ENCODE data around the gene ADAM19. TPM values are rescaled to one million over a fixed set of nuclear protein-coding genes. Genes with fewer than 3 reads are reported as not detected.
A peak's percentile ranks its signal among the peaks of the same experiment; 100 is the strongest.

ADAM19 gene
- total RNA-seq, 2 donors from 2014 or later, result 71.2 to 145 TPM

DNA sequence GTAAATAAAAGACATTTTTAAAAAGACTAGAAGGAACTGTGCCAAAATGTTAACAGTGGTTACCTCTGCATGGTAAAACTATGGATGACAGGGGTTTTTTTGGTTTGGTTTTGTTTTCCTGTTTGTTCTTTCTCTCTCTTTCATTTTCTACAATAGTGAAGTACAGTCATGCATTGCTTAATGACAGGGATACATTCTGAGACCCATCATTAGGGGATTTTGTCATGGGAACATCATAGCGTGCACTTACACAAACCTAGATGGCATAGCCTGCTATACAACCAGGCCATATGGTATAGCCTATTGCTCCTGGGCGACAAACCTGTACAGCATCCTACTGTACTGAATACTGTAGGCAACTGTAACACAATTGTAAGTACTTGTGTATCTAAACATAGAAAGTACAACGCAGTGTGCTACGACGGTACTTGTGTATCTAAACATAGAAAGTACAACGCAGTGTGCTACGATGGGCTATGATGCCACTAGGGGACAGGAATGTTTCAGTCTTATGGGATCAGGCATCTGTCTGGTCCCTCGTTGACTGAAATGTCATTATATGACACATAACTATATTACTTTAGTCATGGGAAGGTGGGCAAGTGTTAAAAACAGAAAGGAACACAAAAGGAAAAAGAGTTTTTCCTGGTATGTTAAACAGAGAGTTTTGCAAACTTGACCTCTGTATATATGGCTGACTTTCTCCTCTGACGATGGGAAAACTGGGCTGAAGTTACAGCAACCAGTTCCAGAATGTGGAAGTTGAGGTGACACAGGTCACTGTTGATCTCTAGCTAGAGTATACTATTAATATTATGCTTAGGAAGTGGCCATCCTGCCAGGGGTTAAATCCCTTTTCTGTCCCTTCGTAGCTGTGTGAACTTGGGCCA, 7.4 kb upstream of the ADAM19 start:
- ATAC-seq (replicated peaks), result peak; percentile 93
- Mint-ChIP-seq H3K9me3 (peaks cover 4% of the 10 kb centered on the region), H3K27ac (peak overlapping the region; percentile 83), H3K27me3 (no peaks in the 10 kb centered on the region), H3K4me1 (peaks cover 43% of the 10 kb centered on the region), H3K36me3 (ENCODE audit: low read depth) (peaks cover 5% of the 10 kb centered on the region), H3K4me3 (peak overlapping the region; percentile 64)

DNA sequence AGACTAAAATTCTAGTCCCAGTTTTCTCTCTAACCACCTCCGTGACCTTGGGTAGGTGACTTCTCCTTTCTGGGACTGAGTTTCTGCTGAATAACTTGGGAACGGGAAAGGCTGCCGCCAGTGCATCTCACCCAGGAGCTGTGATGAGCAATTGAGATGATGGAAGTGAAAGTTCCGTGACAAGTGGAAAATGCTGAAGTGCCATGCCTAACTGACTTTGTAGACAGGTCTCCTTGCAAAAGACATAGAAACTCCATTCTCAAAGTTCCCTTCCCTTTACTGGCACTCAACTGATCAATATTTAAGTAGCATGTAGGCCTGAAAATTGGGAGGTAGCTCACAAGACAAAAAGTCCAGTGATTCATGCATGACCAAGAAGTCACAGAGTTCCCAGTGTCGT, 6.3 kb upstream of the ADAM19 start:
- ATAC-seq (replicated peaks), result peak; percentile 7
- peaks cover 43% of the 10 kb centered on the region for H3K4me1 Mint-ChIP-seq
- H3K9me3 Mint-ChIP-seq, result peaks cover 4% of the 10 kb centered on the region
- H3K27ac Mint-ChIP-seq, result peak overlapping the region; percentile 86
- H3K4me3 Mint-ChIP-seq, result peak overlapping the region; percentile 64
- H3K27me3 Mint-ChIP-seq, result no peaks in the 10 kb centered on the region
- H3K36me3 Mint-ChIP-seq (ENCODE audit: low read depth), result peaks cover 5% of the 10 kb centered on the region

DNA sequence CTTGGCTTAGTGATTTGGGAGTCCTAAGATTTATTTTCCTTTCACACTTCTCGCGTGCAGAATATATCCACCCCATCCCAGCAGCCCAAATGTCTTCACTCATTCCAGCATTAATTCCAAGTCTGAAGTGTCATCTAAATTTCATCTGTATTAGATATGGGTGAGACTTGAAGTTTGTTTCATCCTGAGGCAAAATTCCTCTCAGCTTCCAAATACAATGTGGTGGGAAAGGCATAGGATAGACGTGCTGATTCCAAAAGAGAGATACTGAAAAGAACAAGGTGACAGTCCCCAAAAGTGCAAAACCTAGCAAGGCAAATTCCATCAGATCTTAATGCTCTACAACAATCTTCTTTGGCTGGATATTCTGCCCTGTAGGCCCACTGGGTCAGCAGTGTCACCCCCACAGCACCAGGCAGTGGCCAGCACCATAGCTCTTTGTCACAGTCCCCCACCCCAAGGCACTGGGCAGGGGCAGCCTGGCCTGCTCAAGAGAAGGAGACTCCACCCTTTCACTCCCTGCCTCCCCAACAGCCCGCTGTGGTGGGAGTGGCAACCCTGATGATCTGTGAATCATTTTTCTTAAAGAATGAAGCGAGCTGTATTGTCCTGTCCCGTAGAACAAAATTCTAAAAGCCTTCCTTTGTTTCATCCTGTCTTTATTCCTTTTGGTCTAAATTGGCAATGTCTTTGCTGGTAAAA, 2.7 kb upstream of the ADAM19 start:
- Mint-ChIP-seq H3K27ac (no peak overlapping the region), H3K4me3 (no peak overlapping the region), H3K36me3 (ENCODE audit: low read depth) (peaks cover 22% of the 10 kb centered on the region), H3K27me3 (no peaks in the 10 kb centered on the region), H3K4me1 (peaks cover 36% of the 10 kb centered on the region), H3K9me3 (no peaks in the 10 kb centered on the region)
- ATAC-seq (replicated peaks), result no peak

DNA sequence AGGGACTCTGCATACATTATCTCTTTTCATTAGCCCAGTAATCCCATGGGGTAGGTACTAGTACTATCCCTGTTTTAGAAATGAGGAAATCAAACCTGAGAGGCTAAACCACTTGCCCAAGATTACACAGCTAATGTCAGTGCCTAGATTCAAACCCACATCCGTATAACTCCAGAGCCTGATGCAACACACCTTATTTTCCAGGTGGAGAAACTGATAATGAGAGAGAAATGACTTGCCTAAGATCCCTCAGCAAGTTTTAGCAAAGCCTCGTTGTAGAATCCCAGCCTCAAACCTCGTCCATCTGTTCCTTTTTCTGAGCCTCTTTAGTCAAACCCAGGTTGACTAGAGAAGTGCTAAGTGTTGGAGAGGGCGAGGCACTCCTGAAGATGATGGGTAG, 1.1 kb upstream of the ADAM19 start:
- Mint-ChIP-seq H3K4me1 (peaks cover 27% of the 10 kb centered on the region), H3K36me3 (ENCODE audit: low read depth) (peaks cover 32% of the 10 kb centered on the region), H3K27ac (no peak overlapping the region), H3K27me3 (no peaks in the 10 kb centered on the region), H3K9me3 (no peaks in the 10 kb centered on the region), H3K4me3 (peak overlapping the region; percentile 80)
- no peak for ATAC-seq (replicated peaks)

DNA sequence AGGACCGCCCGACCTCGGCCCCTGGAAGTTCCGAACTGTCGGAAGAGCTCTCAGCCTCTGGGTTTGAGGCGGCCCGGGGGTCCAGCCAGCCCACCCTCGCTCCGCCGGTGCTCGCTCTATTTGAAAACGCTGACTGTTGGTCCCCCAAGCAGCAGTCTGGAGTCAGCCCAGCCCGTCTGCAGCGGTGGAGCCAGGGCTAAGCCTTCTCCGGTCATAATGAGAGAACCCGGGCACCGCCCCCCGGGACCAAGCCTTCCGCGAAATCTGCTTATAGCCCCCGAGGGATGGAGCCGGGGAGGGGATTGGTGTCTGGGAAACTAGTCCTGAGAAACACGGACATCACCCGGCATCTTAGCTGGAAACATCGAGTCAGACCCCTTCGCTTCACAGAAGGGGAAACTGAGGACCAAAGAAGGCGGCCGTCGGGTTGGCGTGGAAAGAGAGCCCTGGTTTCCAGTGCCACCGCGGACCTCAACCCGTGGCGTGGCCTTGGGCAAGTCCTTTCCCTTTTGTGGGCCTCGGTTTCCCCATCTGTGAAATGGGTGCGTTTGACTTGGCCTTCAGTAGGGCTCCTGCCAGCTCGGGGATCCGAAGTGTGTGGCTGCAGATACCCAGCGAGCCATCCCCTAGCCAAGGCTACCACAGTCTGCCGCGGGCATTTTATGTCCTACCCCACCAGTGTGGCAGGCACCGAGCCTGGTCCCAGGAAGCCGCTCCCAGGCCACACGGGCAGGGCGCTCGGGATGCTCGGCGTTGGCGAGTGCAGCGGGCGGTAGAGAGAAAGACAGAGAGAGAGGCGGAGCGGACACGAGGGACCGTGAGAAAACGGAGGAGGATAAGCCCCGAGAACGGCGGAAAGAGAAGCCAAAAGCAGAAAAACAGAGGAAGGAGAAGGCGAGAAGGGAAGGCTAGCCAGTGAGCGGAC, 857 bp downstream of the ADAM19 start:
- H3K4me1 Mint-ChIP-seq, result peaks cover 32% of the 10 kb centered on the region
- peak overlapping the region; percentile 80 for H3K4me3 Mint-ChIP-seq
- no peaks in the 10 kb centered on the region for H3K9me3 Mint-ChIP-seq

DNA sequence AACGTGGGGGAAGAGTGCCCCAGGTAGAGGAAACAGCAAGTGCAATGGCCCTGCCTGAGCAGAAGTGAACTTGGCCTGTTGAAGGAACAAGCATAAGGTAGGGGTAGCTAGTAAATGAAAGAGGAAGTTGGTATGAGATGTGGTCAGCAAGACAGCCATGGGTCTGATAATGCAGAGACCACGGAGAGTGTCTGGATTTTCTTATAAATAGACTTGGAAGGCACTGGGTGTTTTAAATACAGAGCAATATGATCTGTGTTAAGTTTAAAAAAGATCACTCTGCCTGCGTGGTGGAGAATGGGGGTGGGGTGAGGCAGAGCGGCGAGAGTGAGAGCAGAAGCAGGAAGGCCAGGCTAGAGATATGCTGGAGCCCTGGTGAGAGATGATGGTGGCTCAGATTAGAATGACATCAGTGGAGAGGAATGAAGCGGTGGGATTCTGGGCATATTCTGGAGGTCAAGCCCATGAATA, 4.2 kb downstream of the ADAM19 start:
- Mint-ChIP-seq H3K4me1 (peaks cover 45% of the 10 kb centered on the region), H3K4me3 (peak overlapping the region; percentile 80), H3K9me3 (no peaks in the 10 kb centered on the region), H3K27me3 (no peaks in the 10 kb centered on the region), H3K36me3 (ENCODE audit: low read depth) (peaks cover 84% of the 10 kb centered on the region), H3K27ac (peak overlapping the region; percentile 42)
- ATAC-seq (replicated peaks), result peak; percentile 40

More for the DNA sequence above, 857 bp downstream of the ADAM19 start:
- peak; percentile 22 for ATAC-seq (replicated peaks)
- H3K27me3 Mint-ChIP-seq, result no peaks in the 10 kb centered on the region
- peak overlapping the region; percentile 94 for H3K27ac Mint-ChIP-seq
- peaks cover 51% of the 10 kb centered on the region for H3K36me3 Mint-ChIP-seq (ENCODE audit: low read depth)

DNA sequence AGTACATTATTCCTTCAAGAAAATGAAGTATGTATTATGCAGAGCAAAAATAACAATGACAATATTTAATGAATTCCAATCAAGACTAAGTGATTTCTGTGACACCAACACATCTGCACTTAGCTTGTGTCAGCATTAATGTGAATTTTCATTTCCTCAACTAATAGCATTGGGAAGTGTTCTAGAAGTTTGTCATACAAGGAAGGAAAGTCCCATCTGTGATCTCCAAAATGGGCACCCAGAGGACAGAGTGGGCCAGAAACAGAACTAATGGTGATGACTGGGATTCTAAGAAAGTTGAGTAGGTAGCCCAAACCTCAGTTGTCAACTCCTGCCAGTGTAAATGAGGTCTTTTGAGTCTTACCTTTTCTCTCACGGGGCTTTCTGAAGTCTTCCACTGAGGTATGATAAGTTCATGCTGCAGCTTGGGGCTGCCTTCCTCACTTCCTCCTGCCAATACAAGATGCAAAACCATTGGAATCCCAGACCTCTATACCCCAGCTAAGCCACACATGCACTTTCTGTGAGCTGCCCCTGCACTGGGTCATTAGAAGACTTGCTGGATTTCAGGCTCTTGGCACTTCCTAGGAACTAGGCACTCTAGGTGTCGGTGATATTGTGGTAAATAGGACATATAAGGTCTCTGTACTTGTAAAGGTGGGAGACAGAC, 4.9 kb downstream of the ADAM19 start:
- Mint-ChIP-seq H3K4me3 (peak overlapping the region; percentile 80), H3K4me1 (peaks cover 45% of the 10 kb centered on the region), H3K9me3 (no peaks in the 10 kb centered on the region), H3K27me3 (no peaks in the 10 kb centered on the region), H3K27ac (peak overlapping the region; percentile 42), H3K36me3 (ENCODE audit: low read depth) (peaks cover 87% of the 10 kb centered on the region)
- peak; percentile 45 for ATAC-seq (replicated peaks)

DNA sequence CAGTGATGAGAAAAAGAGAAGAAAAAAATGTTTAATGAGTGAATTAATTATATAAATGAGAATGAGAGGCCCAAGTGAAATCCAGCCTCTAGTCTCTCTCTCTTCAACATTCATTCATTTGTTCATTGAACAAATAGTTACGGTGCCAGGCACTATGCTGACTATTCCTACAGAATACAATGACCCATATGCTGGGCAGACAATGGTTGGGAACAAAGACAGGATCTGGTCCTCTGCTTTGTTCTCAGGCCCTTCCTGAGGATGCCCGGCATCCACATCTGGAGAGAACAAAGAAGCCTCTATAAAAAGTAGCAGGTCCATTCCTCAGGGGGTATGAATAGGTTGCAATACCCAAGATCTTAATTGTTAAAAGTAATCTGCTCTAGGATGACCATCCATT, 6.9 kb downstream of the ADAM19 start:
- peaks cover 93% of the 10 kb centered on the region for H3K36me3 Mint-ChIP-seq (ENCODE audit: low read depth)
- H3K9me3 Mint-ChIP-seq, result no peaks in the 10 kb centered on the region
- H3K27ac Mint-ChIP-seq, result no peak overlapping the region

DNA sequence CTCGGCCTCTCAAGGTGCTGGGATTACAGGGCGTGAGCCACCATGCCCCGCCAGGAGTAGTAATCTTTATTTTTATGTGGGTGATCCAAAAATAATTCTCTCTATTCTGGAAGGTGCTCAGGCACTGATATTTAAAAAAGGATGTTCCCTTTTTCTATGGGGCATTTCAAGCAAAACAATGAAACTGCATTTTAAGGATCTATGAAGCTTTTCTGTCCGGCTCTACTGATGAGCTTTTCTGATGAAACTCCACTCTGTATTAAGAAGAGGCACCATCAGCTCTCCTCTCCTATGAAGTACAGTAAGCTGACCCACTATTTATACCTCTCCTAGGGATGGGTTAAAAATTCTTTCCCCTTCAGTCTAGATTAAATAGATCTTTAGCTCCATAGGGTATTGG, 7.4 kb downstream of the ADAM19 start:
- H3K9me3 Mint-ChIP-seq, result no peaks in the 10 kb centered on the region
- ATAC-seq (replicated peaks), result no peak
- H3K27me3 Mint-ChIP-seq, result no peaks in the 10 kb centered on the region
- peak overlapping the region; percentile 26 for H3K27ac Mint-ChIP-seq
- H3K4me3 Mint-ChIP-seq, result peak overlapping the region; percentile 80
- H3K4me1 Mint-ChIP-seq, result peaks cover 58% of the 10 kb centered on the region
- H3K36me3 Mint-ChIP-seq (ENCODE audit: low read depth), result peaks cover 95% of the 10 kb centered on the region

More for the DNA sequence above, 6.9 kb downstream of the ADAM19 start:
- ATAC-seq (replicated peaks), result no peak
- H3K27me3 Mint-ChIP-seq, result no peaks in the 10 kb centered on the region
- H3K4me3 Mint-ChIP-seq, result peak overlapping the region; percentile 80
- H3K4me1 Mint-ChIP-seq, result peaks cover 53% of the 10 kb centered on the region

DNA sequence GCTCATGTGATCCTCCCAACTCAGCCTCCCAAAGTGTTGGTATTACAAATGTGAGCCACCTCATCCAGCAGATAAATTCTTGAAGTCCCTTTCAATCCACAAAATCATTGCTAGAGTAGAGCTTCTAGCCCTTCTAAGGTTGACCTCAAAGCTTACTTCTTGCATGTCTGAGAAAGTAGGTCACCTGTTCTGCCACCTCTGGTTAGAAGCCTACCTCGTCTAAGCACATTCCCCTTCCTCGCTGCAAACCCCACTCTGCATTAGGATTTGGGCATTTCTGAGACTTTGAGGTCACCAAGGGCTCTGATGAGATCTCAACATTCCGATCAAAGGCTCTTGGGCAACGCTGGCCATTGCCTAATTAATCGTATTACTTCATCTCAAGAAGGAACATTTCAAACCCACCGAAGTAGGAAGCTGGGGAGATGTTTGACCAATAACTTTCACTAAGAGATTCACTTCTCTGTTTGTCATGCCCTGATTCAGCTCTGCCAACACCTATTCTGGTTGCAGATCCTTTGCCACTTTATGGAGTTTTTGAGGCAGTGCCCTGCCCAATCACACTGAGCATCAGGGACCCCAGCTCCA, 8.6 kb downstream of the ADAM19 start:
- peak; percentile 26 for ATAC-seq (replicated peaks)
- Mint-ChIP-seq H3K27me3 (no peaks in the 10 kb centered on the region), H3K4me1 (peaks cover 66% of the 10 kb centered on the region), H3K36me3 (ENCODE audit: low read depth) (peaks cover 96% of the 10 kb centered on the region), H3K27ac (peak overlapping the region; percentile 26), H3K9me3 (no peaks in the 10 kb centered on the region), H3K4me3 (peak overlapping the region; percentile 80)

DNA sequence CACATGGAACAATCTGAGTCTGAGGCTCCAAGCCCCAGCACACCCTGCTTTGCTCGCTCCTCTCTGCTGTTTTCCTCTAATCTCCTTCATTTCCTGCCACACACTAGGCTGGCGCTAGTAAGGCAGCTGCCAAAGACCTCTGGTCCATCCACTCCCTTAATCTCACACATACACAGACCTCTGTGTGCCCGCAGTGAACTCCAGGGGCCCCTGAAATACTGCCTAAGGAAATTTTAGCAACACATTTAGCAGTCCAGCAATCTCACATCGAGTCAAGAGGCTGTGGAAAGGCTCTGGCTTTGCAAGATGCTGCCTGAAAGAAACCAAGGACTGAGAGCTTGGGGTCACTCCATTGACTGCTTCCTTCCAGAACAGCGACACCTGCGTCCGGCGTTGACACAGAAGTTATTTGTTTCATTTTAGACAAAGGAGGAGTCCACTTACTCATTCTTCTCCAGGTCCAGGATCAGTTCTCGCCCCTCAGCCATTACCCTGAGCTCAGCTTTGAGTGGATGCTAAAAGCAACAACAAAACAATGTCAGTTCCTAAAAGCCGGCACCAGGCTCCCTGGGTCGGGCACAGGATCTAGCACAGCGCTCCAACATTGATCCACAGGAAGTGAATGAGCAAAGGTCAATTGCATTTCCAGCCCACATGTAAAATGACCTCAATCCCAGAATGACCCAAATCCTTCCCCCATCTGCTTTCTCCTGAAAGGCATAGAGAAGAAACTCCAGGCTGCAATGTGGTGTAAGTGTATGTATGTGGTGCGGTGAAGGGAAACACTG, 11.5 kb downstream of the ADAM19 start:
- Mint-ChIP-seq H3K9me3 (no peaks in the 10 kb centered on the region), H3K4me3 (peak overlapping the region; percentile 66), H3K4me1 (peaks cover 63% of the 10 kb centered on the region), H3K27me3 (no peaks in the 10 kb centered on the region), H3K27ac (peak overlapping the region; percentile 59), H3K36me3 (ENCODE audit: low read depth) (peaks cover 93% of the 10 kb centered on the region)
- ATAC-seq (replicated peaks), result peak; percentile 17

DNA sequence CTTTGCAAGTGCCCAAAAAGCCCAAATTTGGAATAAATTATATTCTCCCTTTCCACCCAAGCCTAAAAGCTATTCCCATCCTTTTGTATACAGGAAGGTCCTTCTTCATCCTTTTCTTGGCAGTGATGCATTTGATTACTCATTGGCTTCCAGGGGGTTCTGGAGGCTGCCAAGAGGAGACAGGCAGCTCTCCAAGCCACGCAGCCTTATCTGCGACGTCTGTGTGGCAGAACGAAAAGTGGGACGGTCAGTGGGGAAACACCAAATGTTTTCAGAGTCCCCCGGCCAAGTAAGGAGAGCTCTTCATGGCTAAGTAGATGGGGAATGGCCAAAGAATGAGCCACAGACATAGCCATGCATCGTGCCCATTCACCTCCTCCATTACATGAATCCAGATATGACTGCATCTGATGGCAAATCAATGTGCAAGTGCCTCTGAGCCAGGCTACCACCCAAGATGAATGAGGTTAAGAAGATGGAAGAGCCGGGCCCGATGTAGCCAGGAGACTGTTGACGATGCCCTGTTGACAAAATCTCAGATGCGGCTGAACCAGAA, 12.1 kb downstream of the ADAM19 start:
- H3K4me3 Mint-ChIP-seq, result peak overlapping the region; percentile 66
- no peaks in the 10 kb centered on the region for H3K9me3 Mint-ChIP-seq
- H3K36me3 Mint-ChIP-seq (ENCODE audit: low read depth), result peaks cover 93% of the 10 kb centered on the region
- H3K27ac Mint-ChIP-seq, result peak overlapping the region; percentile 59
- H3K4me1 Mint-ChIP-seq, result peaks cover 65% of the 10 kb centered on the region
- ATAC-seq (replicated peaks), result peak; percentile 47
- no peaks in the 10 kb centered on the region for H3K27me3 Mint-ChIP-seq
